COR-L47 (cell line): ENCODE results near the gene CNGB1.
"Not testable (repeated sequence)": the region's sequence is repeated elsewhere in the genome, so short reads cannot be mapped to it uniquely, and the experiment has no call there.

Source experiments
- DNase-seq: peaks from one replicate; lab custom pipeline; 2025; lab: John Stamatoyannopoulos, UW

The CNGB1 gene

GRCh38 chr16:57855188-57855587 lies 115.7 kb downstream of the CNGB1 start:
- DNase-seq: no peak

DNA sequence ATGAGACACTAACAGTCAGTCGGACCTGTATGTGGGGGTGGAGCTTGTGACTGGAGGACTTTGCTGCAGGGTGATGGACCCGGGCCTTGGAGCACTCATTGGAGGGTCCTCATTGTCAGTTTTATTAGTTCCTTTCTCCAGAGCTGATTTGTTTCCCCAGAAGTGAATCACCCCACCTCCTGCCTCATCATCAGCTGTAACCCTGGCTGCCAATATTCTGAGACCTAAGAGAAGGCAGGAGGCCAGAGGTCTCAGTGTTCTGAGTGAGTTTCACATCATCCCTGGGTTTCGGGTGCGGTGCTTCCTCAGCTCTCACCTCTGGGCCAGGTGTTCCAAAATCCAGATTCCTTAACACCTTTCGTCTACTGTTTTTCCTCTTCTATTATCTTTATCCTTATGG lies 118.7 kb downstream of the CNGB1 start:
- DNase-seq: no peak

GRCh38 chr16:57848181-57848580 lies 122.7 kb downstream of the CNGB1 start:
- no peak for DNase-seq

- DNase-seq: not testable (repeated sequence)
These were observed 124.0 kb downstream of the CNGB1 start for GRCh38 chr16:57846931-57847330.

GRCh38 chr16:57846078-57846697 lies 124.7 kb downstream of the CNGB1 start:
- no peak for DNase-seq

- DNase-seq: no peak
These were observed 125.8 kb downstream of the CNGB1 start for GRCh38 chr16:57845115-57845514.

DNA sequence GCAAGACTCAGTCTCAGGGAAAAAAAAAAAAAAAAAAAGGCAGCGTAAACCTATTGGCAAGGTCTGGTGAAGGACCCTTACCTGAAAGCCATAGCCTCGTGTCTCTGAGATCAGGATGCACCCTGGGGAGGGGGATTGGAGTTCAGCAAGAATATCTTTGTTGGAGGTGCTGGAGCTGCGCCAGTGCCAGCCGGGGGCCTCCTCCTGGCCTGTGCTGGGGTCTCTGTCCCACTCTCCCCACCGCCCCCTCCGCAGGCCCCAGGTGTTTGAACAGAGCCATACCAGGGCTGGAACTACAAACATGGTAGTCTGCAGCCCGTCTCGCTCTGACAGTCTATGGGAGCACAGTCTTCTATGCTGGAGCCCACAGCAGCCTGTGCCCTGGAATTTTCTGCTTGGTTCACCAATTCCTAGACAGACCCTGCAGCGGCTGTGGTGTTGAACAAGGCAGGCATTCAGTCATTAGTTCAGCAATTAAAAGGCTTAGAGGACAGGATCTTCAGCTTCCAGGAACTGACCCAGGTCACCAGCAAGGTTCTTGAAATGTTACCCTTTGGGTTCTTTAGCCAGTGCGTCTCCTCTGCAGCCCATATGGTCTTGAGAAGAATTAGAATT lies 126.4 kb downstream of the CNGB1 start:
- DNase-seq: no peak

DNA sequence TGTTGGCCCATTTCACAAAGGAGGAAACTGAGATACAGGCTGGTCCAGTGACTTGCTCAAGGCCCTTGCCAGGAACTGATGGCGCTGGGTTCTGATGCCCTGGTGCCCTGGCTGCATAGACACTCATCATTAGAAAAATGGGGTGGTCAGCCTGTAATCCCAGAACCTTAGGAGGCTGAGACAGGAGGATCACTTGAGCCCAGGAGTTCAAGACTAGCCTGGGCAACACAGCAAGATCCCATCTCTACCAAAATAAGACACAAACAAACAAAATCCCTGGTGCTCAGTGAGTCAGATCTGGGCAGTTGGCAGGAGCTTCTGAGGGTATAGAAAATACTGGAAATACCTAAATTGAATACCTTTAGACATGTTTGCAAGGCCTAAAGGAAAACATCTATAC lies 127.5 kb downstream of the CNGB1 start:
- no peak for DNase-seq

DNA sequence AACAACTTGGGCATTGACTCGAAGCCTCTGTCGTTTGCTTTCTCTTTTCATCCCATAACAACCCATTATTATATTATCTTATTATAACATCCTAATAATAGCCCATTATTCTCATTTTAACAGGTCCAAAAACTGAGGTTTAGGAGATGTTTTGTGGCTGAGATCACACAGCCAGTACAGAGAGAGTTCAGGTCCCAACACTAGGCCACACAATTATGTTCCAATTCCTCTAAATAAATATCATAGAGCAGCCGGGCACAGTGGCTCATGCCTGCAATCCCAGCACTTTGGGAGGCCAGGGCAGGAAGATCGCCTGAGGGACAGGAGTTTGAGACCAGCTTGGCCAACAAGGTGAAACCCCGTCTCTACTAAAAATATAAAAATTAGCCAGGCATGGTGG lies 128.3 kb downstream of the CNGB1 start:
- DNase-seq: no peak

DNA sequence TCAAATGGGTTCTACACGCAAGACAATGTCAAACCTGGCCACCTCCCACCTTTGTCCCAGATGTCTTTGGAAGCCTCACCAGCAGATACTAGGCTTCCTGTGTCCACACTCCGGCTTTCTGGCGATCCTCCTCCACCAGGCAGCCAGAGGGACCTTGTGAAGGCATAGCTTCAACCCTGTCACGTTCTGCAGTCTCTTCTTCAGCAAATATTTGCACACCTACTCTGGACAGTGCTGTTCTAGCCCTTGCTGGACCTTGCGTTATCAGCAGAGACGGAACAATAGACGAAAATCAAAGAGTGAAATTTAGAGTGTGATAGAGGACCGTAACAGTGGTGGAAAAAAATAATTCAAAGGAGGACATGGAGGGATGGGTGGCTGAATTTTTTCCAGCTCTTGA lies 130.1 kb downstream of the CNGB1 start:
- DNase-seq: no peak

- DNase-seq: no peak
These were observed 132.8 kb downstream of the CNGB1 start for GRCh38 chr16:57838161-57838560.

DNA sequence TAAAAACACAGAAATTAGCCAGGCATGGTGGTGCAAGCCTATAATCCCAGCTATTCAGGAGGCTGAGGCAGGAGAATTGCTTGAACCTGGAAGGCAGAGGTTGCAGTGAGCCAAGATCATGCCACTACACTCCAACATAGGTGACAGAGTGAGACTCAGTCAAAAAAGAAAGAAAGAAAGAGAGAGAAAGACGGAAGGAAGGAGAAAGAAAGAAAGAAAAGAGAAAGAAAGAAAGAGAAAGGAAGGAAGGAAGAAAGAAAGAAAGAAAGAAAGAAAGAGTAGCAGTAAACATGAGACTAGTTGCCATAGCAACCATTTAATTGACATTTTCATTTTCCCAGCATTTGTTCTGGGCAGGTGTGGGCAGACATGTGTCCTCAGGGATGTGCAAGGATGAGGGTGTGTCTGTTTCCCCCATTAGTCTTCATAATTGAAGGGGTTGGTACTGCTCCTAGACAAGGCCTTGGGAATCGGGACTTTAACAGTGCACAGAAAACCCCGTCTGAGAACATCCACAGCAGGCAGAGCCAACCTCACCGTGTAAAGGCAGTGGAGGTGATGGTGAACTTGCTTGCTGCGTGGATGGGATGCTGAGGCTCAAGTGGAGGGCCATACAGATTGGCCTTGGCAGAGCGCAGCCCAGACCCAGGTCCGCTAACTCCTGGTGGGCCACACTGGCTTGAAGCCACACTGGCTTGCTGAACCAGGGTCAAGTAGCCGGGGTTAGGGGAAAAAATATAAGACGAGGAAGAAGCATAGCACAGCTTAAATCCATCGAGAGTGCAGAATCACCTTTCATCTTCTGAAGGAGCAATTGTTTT lies 133.4 kb downstream of the CNGB1 start:
- peak; percentile 53 for DNase-seq

- not testable (repeated sequence) for DNase-seq
These were observed 135.5 kb downstream of the CNGB1 start for GRCh38 chr16:57835439-57835838.

DNA sequence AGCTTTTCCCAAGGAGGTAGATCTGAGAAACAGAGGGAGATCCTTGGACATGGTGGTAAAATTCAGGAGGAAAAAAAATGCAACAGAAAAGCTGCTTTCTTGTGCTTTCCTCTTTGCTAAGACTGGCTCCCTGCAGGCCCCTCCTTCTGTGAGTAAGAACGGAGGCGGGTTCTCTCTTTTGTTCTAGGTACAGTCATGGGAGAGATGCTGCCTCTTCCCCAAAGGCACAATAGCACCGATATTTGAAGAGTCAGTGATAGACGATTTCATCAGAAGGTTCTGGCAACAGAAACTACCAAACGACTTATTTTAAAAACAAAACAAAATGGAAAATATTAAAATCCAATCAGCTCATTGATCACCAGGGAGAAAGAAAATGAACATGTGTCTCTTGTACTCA lies 136.0 kb downstream of the CNGB1 start:
- no peak for DNase-seq
